ENCODE measurements around the gene NAPSA.
"Not testable (repeated sequence)": the region's sequence is repeated elsewhere in the genome, so short reads cannot be mapped to it uniquely, and the experiment has no call there.

NAPSA gene

GRCh38 chr19:50331221-50331993 is 34.0 kb downstream of the NAPSA start:
- DNase-seq (ENCODE audit: low spot score) = no peak

- DNase-seq (ENCODE audit: low spot score) = peak; percentile 72
Observed at GRCh38 chr19:50330365-50331078, 34.9 kb downstream of the NAPSA start.

GRCh38 chr19:50329926-50330294 is 35.5 kb downstream of the NAPSA start:
- DNase-seq (ENCODE audit: low spot score) = not testable (repeated sequence)

- peak; percentile 97 for DNase-seq (ENCODE audit: low spot score)
Observed at GRCh38 chr19:50329146-50329925, 36.1 kb downstream of the NAPSA start, which contains the start of gene KCNC3. Gene KCNC3, minus strand, starts transcription at chr19:50329377. Its CDS starts 295 bp downstream, at chr19:50329082.

GRCh38 chr19:50328873-50329145 is 36.6 kb downstream of the NAPSA start:
- DNase-seq (ENCODE audit: low spot score) = no peak

- DNase-seq (ENCODE audit: low spot score) = no peak
Observed at GRCh38 chr19:50328224-50328872, 37.1 kb downstream of the NAPSA start.

GRCh38 chr19:50327461-50328223 is 37.8 kb downstream of the NAPSA start:
- DNase-seq (ENCODE audit: low spot score) = no peak

GRCh38 chr19:50327013-50327412 is 38.4 kb downstream of the NAPSA start:
- DNase-seq (ENCODE audit: low spot score) = no peak

GRCh38 chr19:50326101-50326664 is 39.3 kb downstream of the NAPSA start:
- DNase-seq (ENCODE audit: low spot score) = no peak

GRCh38 chr19:50325310-50326100 is 39.9 kb downstream of the NAPSA start:
- peak; percentile 88 for DNase-seq (ENCODE audit: low spot score)

GRCh38 chr19:50324331-50324730 is 41.1 kb downstream of the NAPSA start:
- no peak for DNase-seq (ENCODE audit: low spot score)

- DNase-seq (ENCODE audit: low spot score) = no peak
Observed at GRCh38 chr19:50323782-50324133, 41.7 kb downstream of the NAPSA start.

- DNase-seq (ENCODE audit: low spot score) = no peak
Observed at GRCh38 chr19:50322931-50323781, 42.3 kb downstream of the NAPSA start.

- no peak for DNase-seq (ENCODE audit: low spot score)
Observed at GRCh38 chr19:50322234-50322633, 43.2 kb downstream of the NAPSA start.

GRCh38 chr19:50321831-50322230 is 43.6 kb downstream of the NAPSA start:
- no peak for DNase-seq (ENCODE audit: low spot score)

GRCh38 chr19:50320596-50320995 is 44.8 kb downstream of the NAPSA start:
- no peak for DNase-seq (ENCODE audit: low spot score)

- no peak for DNase-seq (ENCODE audit: low spot score)
Observed at GRCh38 chr19:50320051-50320450, 45.4 kb downstream of the NAPSA start.

- DNase-seq (ENCODE audit: low spot score) = no peak
Observed at GRCh38 chr19:50319156-50319555, 46.3 kb downstream of the NAPSA start.

- DNase-seq (ENCODE audit: low spot score) = no peak
Observed at GRCh38 chr19:50318438-50318837, 47.0 kb downstream of the NAPSA start.
